Stimulated activated CD4-positive, alpha-beta T cell treated with anti-CD3 and anti-CD28 coated beads, Interleukin-2, amount 100 ng/mL, for 48 hours (primary cell): ENCODE results near the gene GLRX5.
A peak's percentile ranks its signal among the peaks of the same experiment; 100 is the strongest.

Source experiments
- DNase-seq, 2 donors: peaks; one replicate each; pipeline ENCODE4 v3.0.0-alpha.2; 2020

The GLRX5 gene

GRCh38 chr14:95537298-95538089 lies 2.6 kb downstream of the GLRX5 start:
- no peak for DNase-seq

- DNase-seq = no peak
Observed at GRCh38 chr14:95538801-95539509, 4.1 kb downstream of the GLRX5 start.

- DNase-seq = no peak
Observed at GRCh38 chr14:95540236-95540855, 5.5 kb downstream of the GLRX5 start.

- DNase-seq = no peak
Observed at GRCh38 chr14:95541346-95541745, 6.5 kb downstream of the GLRX5 start.

- no peak for DNase-seq
Observed at GRCh38 chr14:95541932-95542930, 7.4 kb downstream of the GLRX5 start.

GRCh38 chr14:95543021-95543420 lies 8.2 kb downstream of the GLRX5 start:
- no peak for DNase-seq

GRCh38 chr14:95544588-95544987 lies 9.7 kb downstream of the GLRX5 start:
- DNase-seq = no peak

- DNase-seq = no peak
Observed at GRCh38 chr14:95545515-95546168, 10.8 kb downstream of the GLRX5 start.

GRCh38 chr14:95547272-95547625 lies 12.4 kb downstream of the GLRX5 start:
- no peak for DNase-seq

GRCh38 chr14:95547626-95548327 lies 12.9 kb downstream of the GLRX5 start:
- no peak for DNase-seq

- no peak for DNase-seq
Observed at GRCh38 chr14:95548328-95548929, 13.6 kb downstream of the GLRX5 start.

- DNase-seq = no peak
Observed at GRCh38 chr14:95549656-95550585, 15.1 kb downstream of the GLRX5 start.

- no peak for DNase-seq
Observed at GRCh38 chr14:95551435-95551834, 16.6 kb downstream of the GLRX5 start.

- no peak for DNase-seq
Observed at GRCh38 chr14:95553141-95553540, 18.3 kb downstream of the GLRX5 start.

- DNase-seq = no peak
Observed at GRCh38 chr14:95555053-95555452, 20.2 kb downstream of the GLRX5 start.

GRCh38 chr14:95557291-95557690 lies 22.4 kb downstream of the GLRX5 start:
- no peak for DNase-seq

- no peak for DNase-seq
Observed at GRCh38 chr14:95557832-95558231, 23.0 kb downstream of the GLRX5 start.

GRCh38 chr14:95559203-95559602 lies 24.4 kb downstream of the GLRX5 start:
- DNase-seq = no peak

GRCh38 chr14:95561001-95561412 lies 26.2 kb downstream of the GLRX5 start:
- peak; percentile 92 to 94 for DNase-seq
